Esophagus muscularis mucosa (tissue), 4 donors: Measurements from ENCODE around the gene RYR2. TPM values are rescaled to one million over a fixed set of nuclear protein-coding genes. Genes with fewer than 3 reads are reported as not detected.
A peak's percentile ranks its signal among the peaks of the same experiment; 100 is the strongest.

Experiments used
- DNase-seq: peaks from one replicate; pipeline ENCODE4 v3.0.0-alpha.2; 2017; ENCODE audit errors: extremely low spot score
- H3K27ac ChIP-seq, 4 donors: fragments of 200-600 bp; sonication (generic); replicated peaks in 1 of 4; 1 replicate in 3 of 4; 2 replicates in 1 of 4; pipeline ENCODE4 v1.5.1; 2016 to 2019; ENCODE audit warnings: mild to moderate bottlenecking in 1 of 4
- H3K27me3 ChIP-seq, 4 donors: fragments of 200-600 bp; sonication (generic); one replicate each; pipeline versions ENCODE4 v1.5.1 to v1.6.0; 2016 to 2019
- H3K36me3 ChIP-seq, 4 donors: fragments of 200-600 bp; sonication (generic); one replicate each; pipeline ENCODE4 v1.5.1; 2016 to 2019
- H3K4me1 ChIP-seq, 4 donors: fragments of 200-600 bp; sonication (generic); one replicate each; pipeline ENCODE4 v1.5.1; 2016 to 2019
- H3K4me3 ChIP-seq, 4 donors: fragments of 200-600 bp; sonication (generic); 1 replicate in 2 of 4; 2 replicates in 2 of 4; pipeline ENCODE4 v1.5.1; 2016 to 2019; ENCODE audit warnings: mild to moderate bottlenecking in 4 of 4, moderate library complexity in 1 of 4
- H3K9me3 ChIP-seq, 4 donors: fragments of 200-600 bp; sonication (generic); 1 replicate in 3 of 4; 2 replicates in 1 of 4; pipeline ENCODE4 v1.5.1; 2016 to 2019
- EP300 ChIP-seq: sonication (generic); formaldehyde crosslinking; IDR thresholded peaks from one replicate; pipeline ENCODE4 v1.6.1; 2017; ENCODE audit warnings: antibody characterized with exemption
- POLR2A ChIP-seq: fragments of 450-650 bp; IDR thresholded peaks from one replicate; pipeline ENCODE4 v1.6.1; 2017; ENCODE audit warnings: antibody characterized with exemption, moderate library complexity, mild to moderate bottlenecking, low read depth
- POLR2AphosphoS5 ChIP-seq, 2 donors: sonication (generic); formaldehyde crosslinking; IDR thresholded peaks; one replicate each; pipeline ENCODE4 v1.6.1; 2017; ENCODE audit warnings: antibody characterized with exemption in 2 of 2
- WGBS: methylation state at CpG from one replicate; pipeline ENCODE4 v1.1.5; 2018; 5-methylcytosine and 5-hydroxymethylcytosine counted together
- intact Hi-C: fragments of 100-400 bp; cut with DNase I; formaldehyde crosslinking; loops from one replicate; pipeline ENCODE4 v1.15.1; 2023
- total RNA-seq, 4 donors: library from RNA; depleted of rRNA; stranded (reverse); fragments of >200 nt; gene quantifications; one replicate each; pipeline versions ENCODE4 v1.1.0 to v1.2.1, GENCODE V29; 2016
- TF ChIP-seq, protein P1 (sequence below), 3 experiments: fragments of 200-600 bp in 2 of 3; fragments of 450-650 bp in 1 of 3; sonication (generic) in 2 of 3; IDR thresholded peaks; one replicate each; pipeline ENCODE4 v1.5.1; 2017 to 2019; ENCODE audit warnings: antibody characterized with exemption in 3 of 3, mild to moderate bottlenecking in 2 of 3, moderate library complexity in 1 of 3

Gene RYR2
- total RNA-seq, 4 donors from 2014 or later: 29.8 to 56.3 (median 38.9) TPM

DNA sequence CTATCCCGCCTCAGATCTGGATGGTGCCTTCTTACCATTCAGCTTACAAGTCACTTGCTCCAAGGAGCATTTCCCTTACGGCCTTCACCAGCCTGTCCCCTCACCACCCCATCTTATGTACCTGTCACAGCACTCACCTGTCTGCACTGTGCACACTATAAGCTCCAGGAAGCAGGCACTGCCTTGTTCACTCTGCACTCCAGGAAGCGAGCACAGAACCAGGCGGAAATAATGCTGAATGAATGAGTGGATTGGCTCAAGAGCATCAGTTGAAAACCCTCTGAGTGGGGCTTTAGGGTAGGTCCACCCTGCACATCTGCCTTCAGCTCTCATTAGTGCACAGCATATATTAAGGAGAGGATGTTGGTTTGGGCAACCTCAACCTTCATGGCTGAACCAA is 8.9 kb upstream of the RYR2 start:
- H3K27ac ChIP-seq: no peak overlapping the region
- H3K27me3 ChIP-seq: no peaks in the 10 kb centered on the region
- peak; percentile 53 for DNase-seq
- H3K4me1 ChIP-seq: peaks cover 9 to 38% (median 29%) of the 10 kb centered on the region in 4 donors
- no peaks in the 10 kb centered on the region for H3K9me3 ChIP-seq
- intact Hi-C loops: loop anchor here (10.0 kb wide), 1 partner anchor 148 kb away; no protein-coding TSS in a partner anchor
- H3K36me3 ChIP-seq: no peaks in the 10 kb centered on the region
- H3K4me3 ChIP-seq: no peak overlapping the region
- TF ChIP-seq POLR2AphosphoS5 (IDR thresholded peaks at IDR 0.05) (no peak), EP300 (no peak)
- TF ChIP-seq, protein P1, sequence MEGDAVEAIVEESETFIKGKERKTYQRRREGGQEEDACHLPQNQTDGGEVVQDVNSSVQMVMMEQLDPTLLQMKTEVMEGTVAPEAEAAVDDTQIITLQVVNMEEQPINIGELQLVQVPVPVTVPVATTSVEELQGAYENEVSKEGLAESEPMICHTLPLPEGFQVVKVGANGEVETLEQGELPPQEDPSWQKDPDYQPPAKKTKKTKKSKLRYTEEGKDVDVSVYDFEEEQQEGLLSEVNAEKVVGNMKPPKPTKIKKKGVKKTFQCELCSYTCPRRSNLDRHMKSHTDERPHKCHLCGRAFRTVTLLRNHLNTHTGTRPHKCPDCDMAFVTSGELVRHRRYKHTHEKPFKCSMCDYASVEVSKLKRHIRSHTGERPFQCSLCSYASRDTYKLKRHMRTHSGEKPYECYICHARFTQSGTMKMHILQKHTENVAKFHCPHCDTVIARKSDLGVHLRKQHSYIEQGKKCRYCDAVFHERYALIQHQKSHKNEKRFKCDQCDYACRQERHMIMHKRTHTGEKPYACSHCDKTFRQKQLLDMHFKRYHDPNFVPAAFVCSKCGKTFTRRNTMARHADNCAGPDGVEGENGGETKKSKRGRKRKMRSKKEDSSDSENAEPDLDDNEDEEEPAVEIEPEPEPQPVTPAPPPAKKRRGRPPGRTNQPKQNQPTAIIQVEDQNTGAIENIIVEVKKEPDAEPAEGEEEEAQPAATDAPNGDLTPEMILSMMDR (IDR thresholded peaks at IDR 0.05): no peak
- WGBS: 94% methylated on average over 4 of the region's 4 CpGs

- Histone ChIP-seq H3K4me1 (peaks cover 9 to 38% (median 31%) of the 10 kb centered on the region in 4 donors), H3K9me3 (no peaks in the 10 kb centered on the region), H3K27me3 (no peaks in the 10 kb centered on the region), H3K27ac (peak overlapping the region in 1 of 4 donors; percentile 3), H3K4me3 (no peak overlapping the region), H3K36me3 (no peaks in the 10 kb centered on the region)
- 78% methylated on average over 4 of the region's 4 CpGs for WGBS
- TF ChIP-seq EP300: no peak
- no peak for TF ChIP-seq POLR2A
- no peak for TF ChIP-seq POLR2AphosphoS5 (IDR thresholded peaks at IDR 0.05)
- TF ChIP-seq, protein P1 (IDR thresholded peaks at IDR 0.05): no peak
- intact Hi-C loops: loop anchor here (10.0 kb wide), 1 partner anchor 149 kb away; no protein-coding TSS in a partner anchor
- DNase-seq: peak; percentile 60
These were observed 8.2 kb upstream of the RYR2 start for GRCh38 chr1:237033804-237034203.

GRCh38 chr1:237035759-237036158 is 6.2 kb upstream of the RYR2 start:
- Histone ChIP-seq H3K4me1 (peaks cover 9 to 37% (median 29%) of the 10 kb centered on the region in 4 donors), H3K9me3 (no peaks in the 10 kb centered on the region), H3K4me3 (no peak overlapping the region), H3K27ac (no peak overlapping the region), H3K27me3 (no peaks in the 10 kb centered on the region), H3K36me3 (no peaks in the 10 kb centered on the region)
- TF ChIP-seq EP300 (no peak), POLR2A (no peak), POLR2AphosphoS5 (IDR thresholded peaks at IDR 0.05) (no peak)
- TF ChIP-seq, protein P1 (IDR thresholded peaks at IDR 0.05): no peak
- WGBS: 89% methylated on average over 1 of the region's 1 CpG
- intact Hi-C loops: loop anchor here (10.0 kb wide), 1 partner anchor 151 kb away; no protein-coding TSS in a partner anchor
- no peak for DNase-seq

GRCh38 chr1:237038211-237038610 is 3.8 kb upstream of the RYR2 start:
- 62% methylated on average over 6 of the region's 6 CpGs for WGBS
- H3K4me1 ChIP-seq: peaks cover 0 to 29% (median 17%) of the 10 kb centered on the region in 4 donors
- no peak overlapping the region for H3K4me3 ChIP-seq
- peaks cover 0 to 18% (median 0%) of the 10 kb centered on the region in 4 donors for H3K27me3 ChIP-seq
- peak overlapping the region in 2 of 4 donors; percentile 14 to 42 for H3K27ac ChIP-seq
- TF ChIP-seq POLR2A (no peak), POLR2AphosphoS5 (IDR thresholded peaks at IDR 0.05) (no peak), EP300 (no peak)
- TF ChIP-seq, protein P1 (IDR thresholded peaks at IDR 0.05): no peak
- intact Hi-C loops: loop anchor here (10.0 kb wide), 1 partner anchor 153 kb away; no protein-coding TSS in a partner anchor
- DNase-seq: no peak
- no peaks in the 10 kb centered on the region for H3K36me3 ChIP-seq
- H3K9me3 ChIP-seq: no peaks in the 10 kb centered on the region

GRCh38 chr1:237040823-237041222 is 1.2 kb upstream of the RYR2 start:
- Histone ChIP-seq H3K27me3 (peaks cover 0 to 18% (median 0%) of the 10 kb centered on the region in 4 donors), H3K9me3 (no peaks in the 10 kb centered on the region), H3K4me1 (peaks cover 0 to 43% (median 34%) of the 10 kb centered on the region in 4 donors), H3K4me3 (no peak overlapping the region), H3K27ac (peak overlapping the region in 1 of 4 donors; percentile 89), H3K36me3 (no peaks in the 10 kb centered on the region)
- intact Hi-C loops: loop anchor here (10.0 kb wide), 1 partner anchor 344 kb away; no protein-coding TSS in a partner anchor
- TF ChIP-seq POLR2AphosphoS5 (IDR thresholded peaks at IDR 0.05) (no peak), POLR2A (no peak), EP300 (no peak)
- DNase-seq: no peak
- 83% methylated on average over 10 of the region's 10 CpGs for WGBS
